Prostate gland (tissue), 2 donors: ENCODE data around the gene KCNK5. TPM values are rescaled to one million over a fixed set of nuclear protein-coding genes. Genes with fewer than 3 reads are reported as not detected.

Experiments used
- DNase-seq: peaks from one replicate; pipeline ENCODE4 v3.0.0-alpha.2; 2019; ENCODE audit warnings: low spot score
- H3K27ac ChIP-seq, 2 donors: fragments of 200-600 bp; sonication (generic); 2 replicates each; pipeline ENCODE4 v1.5.1; 2017 to 2019
- H3K27me3 ChIP-seq: fragments of 200-600 bp; sonication (generic); replicated peaks from 2 replicates; pipeline ENCODE4 v1.5.1; 2019; ENCODE audit not compliant: insufficient read depth
- H3K36me3 ChIP-seq, 2 donors: fragments of 200-600 bp; sonication (generic); 1 replicate in 1 of 2; 2 replicates in 1 of 2; pipeline versions ENCODE4 v1.5.1 to v1.8.1; 2017 to 2019
- H3K4me1 ChIP-seq: fragments of 200-600 bp; sonication (generic); replicated peaks from 2 replicates; pipeline ENCODE4 v1.5.1; 2019
- H3K4me3 ChIP-seq, 2 donors: fragments of 200-600 bp; sonication (generic); 2 replicates each; pipeline ENCODE4 v1.5.1; 2017 to 2019
- H3K9me3 ChIP-seq: fragments of 200-600 bp; sonication (generic); 2 replicates; pipeline ENCODE4 v1.5.1; 2017
- CTCF ChIP-seq, 4 experiments: fragments of 200-600 bp in 2 of 4; fragments of 450-650 bp in 2 of 4; sonication (generic) in 2 of 4; IDR thresholded peaks; 1 replicate in 3 of 4; 2 replicates in 1 of 4; pipeline ENCODE4 v1.5.1; 2016 to 2019; ENCODE audit warnings: antibody characterized with exemption in 4 of 4, mild to moderate bottlenecking in 2 of 4, moderate library complexity in 2 of 4
- POLR2A ChIP-seq: fragments of 450-650 bp; IDR thresholded peaks from one replicate; pipeline ENCODE4 v1.6.1; 2016; ENCODE audit warnings: antibody characterized with exemption, mild to moderate bottlenecking
- POLR2AphosphoS5 ChIP-seq: sonication (generic); formaldehyde crosslinking; IDR thresholded peaks from one replicate; pipeline ENCODE4 v1.6.1; 2017; ENCODE audit warnings: antibody characterized with exemption
- WGBS: methylation state at CpG from one replicate; pipeline ENCODE4 v1.1.5; 2018; 5-methylcytosine and 5-hydroxymethylcytosine counted together
- intact Hi-C: fragments of 100-400 bp; cut with DNase I; formaldehyde crosslinking; loops from one replicate; pipeline ENCODE4 v1.14.2; 2022
- total RNA-seq, 2 donors: library from RNA; depleted of rRNA; stranded (reverse); fragments of >200 nt; gene quantifications; one replicate each; pipeline ENCODE4 v1.1.0, GENCODE V29; 2016

The KCNK5 gene
- total RNA-seq, 2 donors from 2014 or later = 1.8 to 2.7 TPM

- intact Hi-C loops = no loop called here
- Histone ChIP-seq H3K4me3 (no peak overlapping the region), H3K4me1 (no peaks in the 10 kb centered on the region), H3K36me3 (no peaks in the 10 kb centered on the region), H3K27me3 (no peaks in the 10 kb centered on the region), H3K27ac (no peak overlapping the region), H3K9me3 (no peaks in the 10 kb centered on the region)
- DNase-seq = no peak
- TF ChIP-seq CTCF (IDR thresholded peaks at IDR 0.05) (no peak), POLR2A (no peak)
- 88% methylated on average over 7 of the region's 7 CpGs for WGBS
Measured at GRCh38 chr6:39188571-39188970, 40.7 kb downstream of the KCNK5 start.

- DNase-seq = no peak
- WGBS = 64% methylated on average over 4 of the region's 4 CpGs
- intact Hi-C loops = no loop called here
- no peak for TF ChIP-seq POLR2AphosphoS5
- no peak for TF ChIP-seq POLR2A
- no peak for TF ChIP-seq CTCF (IDR thresholded peaks at IDR 0.05)
- no peaks in the 10 kb centered on the region for H3K4me1 ChIP-seq
- H3K36me3 ChIP-seq = no peaks in the 10 kb centered on the region
- H3K4me3 ChIP-seq = no peak overlapping the region
- no peaks in the 10 kb centered on the region for H3K9me3 ChIP-seq
- H3K27me3 ChIP-seq = no peaks in the 10 kb centered on the region
- no peak overlapping the region for H3K27ac ChIP-seq
Measured at GRCh38 chr6:39188098-39188450, 41.2 kb downstream of the KCNK5 start.

GRCh38 chr6:39184906-39185580 is 44.2 kb downstream of the KCNK5 start:
- no peak for TF ChIP-seq POLR2A
- no peak for TF ChIP-seq CTCF (IDR thresholded peaks at IDR 0.05)
- no peak for TF ChIP-seq POLR2AphosphoS5
- 74% methylated on average over 5 of the region's 5 CpGs for WGBS
- no peaks in the 10 kb centered on the region for H3K27me3 ChIP-seq
- no peak for DNase-seq
- no peaks in the 10 kb centered on the region for H3K9me3 ChIP-seq
- H3K27ac ChIP-seq = no peak overlapping the region
- H3K4me1 ChIP-seq = no peaks in the 10 kb centered on the region
- intact Hi-C loops = no loop called here
- no peak overlapping the region for H3K4me3 ChIP-seq
- no peaks in the 10 kb centered on the region for H3K36me3 ChIP-seq

- H3K27me3 ChIP-seq = no peaks in the 10 kb centered on the region
- intact Hi-C loops = no loop called here
- WGBS = 74% methylated on average over 3 of the region's 3 CpGs
Measured at GRCh38 chr6:39182604-39183003, 46.7 kb downstream of the KCNK5 start.

More at GRCh38 chr6:39182604-39183003, 46.7 kb downstream of the KCNK5 start:
- TF ChIP-seq POLR2A (no peak), CTCF (IDR thresholded peaks at IDR 0.05) (no peak), POLR2AphosphoS5 (no peak)
- H3K27ac ChIP-seq = no peak overlapping the region
- H3K4me1 ChIP-seq = no peaks in the 10 kb centered on the region
- DNase-seq = no peak
- no peaks in the 10 kb centered on the region for H3K36me3 ChIP-seq
- H3K9me3 ChIP-seq = no peaks in the 10 kb centered on the region
- H3K4me3 ChIP-seq = no peak overlapping the region
